Lung (tissue), 12 donors: ENCODE results near the gene KIAA1958. TPM values are rescaled to one million over a fixed set of nuclear protein-coding genes. Genes with fewer than 3 reads are reported as not detected.

Experiments
- ATAC-seq: fragments of 200-7000 bp; cut with Tn5 transposase; one replicate; pipeline ENCODE4 v1.9.1; 2020; ENCODE audit warnings: moderate number of reproducible peaks; ENCODE audit not compliant: insufficient read depth, low FRiP score
- DNase-seq, 3 donors: peaks; one replicate each; pipeline ENCODE4 v3.0.0-alpha.2; 2013 to 2017
- H3K27ac ChIP-seq, 2 donors: one replicate each; pipeline ENCODE4 v1.5.1; 2013; ENCODE audit warnings: mild to moderate bottlenecking in 2 of 2, moderate library complexity in 2 of 2, control low read depth in 1 of 2, inconsistent platforms in 1 of 2, low read depth in 1 of 2, low read length in 1 of 2
- H3K27me3 ChIP-seq, 3 donors: one replicate each; pipeline ENCODE4 v1.5.1; 2013; ENCODE audit warnings: low read length in 2 of 3; ENCODE audit not compliant: control insufficient read depth in 3 of 3, insufficient read depth in 3 of 3
- H3K36me3 ChIP-seq, 4 donors: one replicate each; pipeline ENCODE4 v1.5.1; 2013; ENCODE audit warnings: low read length in 4 of 4, mild to moderate bottlenecking in 1 of 4, moderate library complexity in 1 of 4; ENCODE audit not compliant: control insufficient read depth in 4 of 4, insufficient read depth in 4 of 4
- H3K4me1 ChIP-seq, 5 donors: one replicate each; pipeline ENCODE4 v1.5.1; 2013; ENCODE audit warnings: low read length in 5 of 5, mild to moderate bottlenecking in 2 of 5, moderate library complexity in 1 of 5; ENCODE audit not compliant: control insufficient read depth in 5 of 5, insufficient read depth in 5 of 5
- H3K4me3 ChIP-seq: one replicate; pipeline ENCODE4 v1.5.1; 2013; ENCODE audit warnings: mild to moderate bottlenecking, control low read depth, moderate library complexity
- H3K9ac ChIP-seq, 2 donors: one replicate each; pipeline ENCODE4 v1.5.1; 2013; ENCODE audit warnings: low read length in 2 of 2, control low read depth in 1 of 2; ENCODE audit not compliant: insufficient read depth in 1 of 2
- H3K9me3 ChIP-seq, 4 donors: one replicate each; pipeline ENCODE4 v1.5.1; 2013; ENCODE audit warnings: low read length in 3 of 4, mild to moderate bottlenecking in 1 of 4, moderate library complexity in 1 of 4; ENCODE audit not compliant: control insufficient read depth in 4 of 4, insufficient read depth in 3 of 4
- CTCF ChIP-seq: IDR thresholded peaks from 2 replicates; pipeline ENCODE4 v1.5.1; 2012; ENCODE audit warnings: mild to moderate bottlenecking; ENCODE audit errors: control extremely low read depth, extremely low read depth
- WGBS, 2 donors: extraction: QIAGEN DNeasy Blood & Tissue Kit; methylation state at CpG; one replicate each; pipeline ENCODE4 v1.1.7; 2013; 5-methylcytosine and 5-hydroxymethylcytosine counted together
- polyA plus RNA-seq, 2 donors: library from polyadenylated mRNA; stranded (reverse); fragments of 200-250 nt; gene quantifications; one replicate each; pipeline ENCODE4 v1.2.1, GENCODE V29; 2013
- total RNA-seq, 2 donors: library from RNA; depleted of rRNA in 1 of 2; stranded (reverse); fragments of >200 nt in 1 of 2; gene quantifications; one replicate each; pipeline ENCODE4 v1.2.1, GENCODE V29; 2014 to 2021
- donor health status: control.
- donor health status: control.
- donor health status: Bipolar disorder and iron deficiency.
- donor health status: healthy.
- donor health status: DM: yes; HTN: yes; CAD: no.

The KIAA1958 gene
- total and polyA plus RNA-seq, 4 donors: 2.0 to 24.0 (median 6.8) TPM

GRCh38 chr9:112574008-112574407 is 87.4 kb downstream of the KIAA1958 start:
- no peaks in the 10 kb centered on the region for H3K27me3 ChIP-seq
- DNase-seq (no peak), ATAC-seq (no peak)
- no peak overlapping the region for H3K27ac ChIP-seq
- H3K4me1 ChIP-seq: peaks cover 0 to 24% (median 3%) of the 10 kb centered on the region in 5 donors
- no peak overlapping the region for H3K9ac ChIP-seq
- H3K9me3 ChIP-seq: no peaks in the 10 kb centered on the region
- no peak overlapping the region for H3K4me3 ChIP-seq
- TF ChIP-seq CTCF: no peak
- peaks cover 0 to 6% (median 0%) of the 10 kb centered on the region in 4 donors for H3K36me3 ChIP-seq
- WGBS, 2 donors: 88 to 93% methylated on average over 1 of the region's 1 CpG

GRCh38 chr9:112575107-112575506 is 88.5 kb downstream of the KIAA1958 start:
- Histone ChIP-seq H3K36me3 (peaks cover 0 to 6% (median 0%) of the 10 kb centered on the region in 4 donors), H3K4me1 (peaks cover 0 to 14% (median 2%) of the 10 kb centered on the region in 5 donors), H3K27me3 (no peaks in the 10 kb centered on the region), H3K4me3 (no peak overlapping the region), H3K9me3 (no peaks in the 10 kb centered on the region), H3K9ac (no peak overlapping the region), H3K27ac (no peak overlapping the region)
- no peak for ATAC-seq
- no peak for DNase-seq
- WGBS, 2 donors: 97 to 98% methylated on average over 8 of the region's 8 CpGs
- no peak for TF ChIP-seq CTCF

GRCh38 chr9:112581469-112582176 is 95.0 kb downstream of the KIAA1958 start:
- Histone ChIP-seq H3K36me3 (no peaks in the 10 kb centered on the region), H3K4me1 (peaks cover 0 to 5% (median 0%) of the 10 kb centered on the region in 5 donors), H3K27ac (no peak overlapping the region), H3K9ac (no peak overlapping the region), H3K9me3 (no peaks in the 10 kb centered on the region), H3K27me3 (no peaks in the 10 kb centered on the region), H3K4me3 (no peak overlapping the region)
- no peak for DNase-seq
- WGBS, 2 donors: 85 to 98% methylated on average over 7 of the region's 7 CpGs
- no peak for TF ChIP-seq CTCF
- ATAC-seq: no peak
